ENCODE results near the gene C6orf47. TPM values are rescaled to one million over a fixed set of nuclear protein-coding genes. Genes with fewer than 3 reads are reported as not detected.

Gene C6orf47
- total and polyA plus RNA-seq, 2 of the 13 experiments (the other 11 are each of a cell fraction or from before 2014, with no cell fraction given), result 1.7 to 18.1 TPM

- TF ChIP-seq ZNF276 (CRISPR knock-in tag; IDR thresholded peaks at IDR 0.05; ENCODE audit: low read depth), result 0 out of 2 replicates have a peak, but pooled peaks have one; percentile 52
- TF ChIP-seq TBX3 (IDR thresholded peaks at IDR 0.05; ENCODE audit: borderline replicate concordance), result no peak
- TF ChIP-seq CENPBD1 (CRISPR knock-in tag; IDR thresholded peaks at IDR 0.05; ENCODE audit: borderline replicate concordance, low read depth), result 0 out of 2 replicates have a peak, but pooled peaks have one; percentile 15
- TF ChIP-seq GPBP1L1 (CRISPR knock-in tag; IDR thresholded peaks at IDR 0.05), result no peak
- 0 out of 2 replicates have a peak, but pooled peaks have one; percentile 16 for TF ChIP-seq ZBTB20 (CRISPR knock-in tag; IDR thresholded peaks at IDR 0.05; ENCODE audit: borderline replicate concordance, low read depth)
- TF ChIP-seq POLR2AphosphoS2 (IDR thresholded peaks at IDR 0.05; ENCODE audit: low read depth, low read length), result no peak
- TF ChIP-seq MAZ (IDR thresholded peaks at IDR 0.05; ENCODE audit: borderline replicate concordance, low read depth, low read length), result no peak; the same call in 1 of the 2 replicates
- no peak for TF ChIP-seq MAZ (CRISPR knock-in tag; IDR thresholded peaks at IDR 0.05; ENCODE audit: low read depth)
- no peak for TF ChIP-seq ZNF343 (CRISPR knock-in tag; IDR thresholded peaks at IDR 0.05)
- 0 out of 2 replicates have a peak, but pooled peaks have one; percentile 51 for TF ChIP-seq IRF1 (CRISPR knock-in tag; IDR thresholded peaks at IDR 0.05; ENCODE audit: low read depth)
- TF ChIP-seq MYPOP (CRISPR knock-in tag; IDR thresholded peaks at IDR 0.05), result no peak; the same call in 1 of the 2 replicates
- peak; percentile 70 for TF ChIP-seq NR2F6 (IDR thresholded peaks at IDR 0.05)
- no peak for TF ChIP-seq NR2F6 (CRISPR knock-in tag; IDR thresholded peaks at IDR 0.05)
- TF ChIP-seq SMYD3 (CRISPR knock-in tag; IDR thresholded peaks at IDR 0.05), result 0 out of 2 replicates have a peak, but pooled peaks have one; percentile 7
- TF ChIP-seq CAMTA2 (CRISPR knock-in tag; IDR thresholded peaks at IDR 0.05; ENCODE audit: borderline replicate concordance), result peak; percentile 59; the same call in 1 of the 2 replicates
- TF ChIP-seq YY1 (IDR thresholded peaks at IDR 0.05; ENCODE audit: insufficient read depth, insufficient replicate concordance, low read depth, low read length), result no peak
- TF ChIP-seq SOX6 (IDR thresholded peaks at IDR 0.05), result no peak
- peak; percentile 8; the same call in 1 of the 2 replicates for TF ChIP-seq SOX6 (CRISPR knock-in tag; IDR thresholded peaks at IDR 0.05)
- TF ChIP-seq NR2C2 (CRISPR knock-in tag; IDR thresholded peaks at IDR 0.05; ENCODE audit: borderline replicate concordance), result peak; percentile 76; the same call in 1 of the 2 replicates
- TF ChIP-seq ELF4 (CRISPR knock-in tag; IDR thresholded peaks at IDR 0.05; ENCODE audit: borderline replicate concordance), result 0 out of 2 replicates have a peak, but pooled peaks have one; percentile 56
- TF ChIP-seq THRA (CRISPR knock-in tag; IDR thresholded peaks at IDR 0.05; ENCODE audit: borderline replicate concordance), result peak; percentile 10; the same call in 1 of the 2 replicates
These were observed 7.5 kb downstream of the C6orf47 start (continued) for GRCh38 chr6:31652925-31653724.

All from HepG2 (cell line).